Body of pancreas (tissue), 4 donors: ENCODE measurements around the gene ADAMTSL2. TPM values are rescaled to one million over a fixed set of nuclear protein-coding genes. Genes with fewer than 3 reads are reported as not detected.

ENCODE experiments used
- ATAC-seq: fragments of 150-250 bp; one replicate; pipeline ENCODE4 v1.9.1; 2016
- DNase-seq, 4 donors: peaks; one replicate each; pipeline ENCODE4 v3.0.0-alpha.2; 2019
- H3K27ac ChIP-seq, 4 donors: fragments of 200-600 bp; sonication (generic); 1 replicate in 3 of 4; 2 replicates in 1 of 4; pipeline versions ENCODE4 v1.5.1 to v1.6.1; 2016 to 2019; ENCODE audit warnings: mild to moderate bottlenecking in 1 of 4, mixed read lengths in 1 of 4, moderate library complexity in 1 of 4
- H3K27me3 ChIP-seq, 2 donors: fragments of 200-600 bp; sonication (generic); one replicate each; pipeline ENCODE4 v1.6.0; 2016; ENCODE audit warnings: mild to moderate bottlenecking in 1 of 2
- H3K36me3 ChIP-seq, 2 donors: fragments of 200-600 bp; sonication (generic); replicated peaks in 1 of 2; 2 replicates each; pipeline ENCODE4 v1.5.1; 2016; ENCODE audit warnings: low read depth in 2 of 2; ENCODE audit not compliant: insufficient read depth in 1 of 2
- H3K4me1 ChIP-seq: fragments of 200-600 bp; sonication (generic); one replicate; pipeline ENCODE4 v1.6.0; 2016
- H3K4me3 ChIP-seq, 2 donors: fragments of 200-600 bp; sonication (generic); 1 replicate in 1 of 2; 2 replicates in 1 of 2; pipeline ENCODE4 v1.5.1; 2016 to 2019
- H3K9me3 ChIP-seq, 3 donors: fragments of 200-600 bp; sonication (generic); 1 replicate in 2 of 3; 2 replicates in 1 of 3; pipeline ENCODE4 v1.5.1; 2016
- CTCF ChIP-seq, 7 experiments: fragments of 450-650 bp in 4 of 7; fragments of 200-600 bp in 3 of 7; sonication (generic) in 3 of 7; IDR thresholded peaks; one replicate each; pipeline ENCODE4 v1.5.1; 2016 to 2019; ENCODE audit warnings: antibody characterized with exemption in 7 of 7
- POLR2A ChIP-seq, 3 donors: fragments of 450-650 bp; IDR thresholded peaks; one replicate each; pipeline ENCODE4 v1.6.1; 2016; ENCODE audit warnings: antibody characterized with exemption in 3 of 3, mild to moderate bottlenecking in 2 of 3
- WGBS, 2 donors: methylation state at CpG; one replicate each; pipeline ENCODE4 v1.1.5; 2017; 5-methylcytosine and 5-hydroxymethylcytosine counted together
- intact Hi-C: fragments of 100-400 bp; cut with DNase I; formaldehyde crosslinking; loops from one replicate; pipeline ENCODE4 v1.15.1; 2023
- total RNA-seq, 2 donors: library from RNA; depleted of rRNA; stranded (reverse); fragments of >200 nt; gene quantifications; one replicate each; pipeline ENCODE4 v1.1.0, GENCODE V29; 2016

The ADAMTSL2 gene
- total RNA-seq, 2 donors from 2014 or later, result 4.2 to 21.8 TPM

DNA sequence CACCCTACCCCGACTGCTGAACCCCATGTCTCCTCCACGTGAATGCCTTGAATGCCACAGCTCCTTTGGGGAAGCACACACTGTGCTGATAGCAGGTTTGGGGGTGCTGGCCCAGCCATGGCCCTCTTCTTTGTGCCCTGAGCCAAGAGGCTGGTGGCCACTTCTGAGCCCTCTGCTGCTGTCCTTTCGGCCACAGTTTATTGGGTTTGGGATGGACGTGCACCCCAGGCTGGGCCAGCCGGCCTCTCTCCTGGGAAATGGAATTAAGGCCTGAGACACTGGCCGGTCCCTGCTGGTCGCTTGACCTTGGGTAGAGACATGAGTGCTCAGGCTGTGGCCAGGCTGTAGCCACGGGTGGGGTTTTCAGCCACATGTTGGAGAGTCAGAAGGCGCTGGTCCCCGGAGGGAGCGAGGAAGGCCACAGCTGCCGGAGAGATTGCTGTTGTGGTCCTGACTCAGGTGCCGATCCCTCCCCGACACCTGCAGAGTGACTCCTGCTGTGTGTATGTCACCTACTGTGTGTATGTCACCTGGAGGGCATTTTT lies 48.1 kb downstream of the ADAMTSL2 start:
- Histone ChIP-seq H3K27me3 (peaks cover 0 to 12% of the 10 kb centered on the region in 2 donors), H3K9me3 (no peaks in the 10 kb centered on the region), H3K4me1 (no peaks in the 10 kb centered on the region), H3K36me3 (no peaks in the 10 kb centered on the region), H3K4me3 (no peak overlapping the region), H3K27ac (no peak overlapping the region)
- TF ChIP-seq POLR2A (IDR thresholded peaks at IDR 0.05) (no peak), CTCF (IDR thresholded peaks at IDR 0.05) (no peak)
- DNase-seq (no peak), ATAC-seq (no peak)
- WGBS, 2 donors, result 87% methylated on average over 7 to 14 of the region's 14 CpGs
- intact Hi-C loops, result no loop called here

GRCh38 chr9:133583111-133583510 lies 48.6 kb downstream of the ADAMTSL2 start:
- ATAC-seq (no peak), DNase-seq (no peak)
- 67% methylated on average over 3 of the region's 3 CpGs; no CpG with 5 or more reads in 1 of the 2 donors for WGBS, 2 donors
- TF ChIP-seq CTCF (IDR thresholded peaks at IDR 0.05), result no peak
- TF ChIP-seq POLR2A (IDR thresholded peaks at IDR 0.05), result no peak
- Histone ChIP-seq H3K27me3 (peaks cover 0 to 12% of the 10 kb centered on the region in 2 donors), H3K4me3 (no peak overlapping the region), H3K4me1 (no peaks in the 10 kb centered on the region), H3K27ac (no peak overlapping the region), H3K9me3 (no peaks in the 10 kb centered on the region), H3K36me3 (no peaks in the 10 kb centered on the region)
- intact Hi-C loops, result no loop called here

DNA sequence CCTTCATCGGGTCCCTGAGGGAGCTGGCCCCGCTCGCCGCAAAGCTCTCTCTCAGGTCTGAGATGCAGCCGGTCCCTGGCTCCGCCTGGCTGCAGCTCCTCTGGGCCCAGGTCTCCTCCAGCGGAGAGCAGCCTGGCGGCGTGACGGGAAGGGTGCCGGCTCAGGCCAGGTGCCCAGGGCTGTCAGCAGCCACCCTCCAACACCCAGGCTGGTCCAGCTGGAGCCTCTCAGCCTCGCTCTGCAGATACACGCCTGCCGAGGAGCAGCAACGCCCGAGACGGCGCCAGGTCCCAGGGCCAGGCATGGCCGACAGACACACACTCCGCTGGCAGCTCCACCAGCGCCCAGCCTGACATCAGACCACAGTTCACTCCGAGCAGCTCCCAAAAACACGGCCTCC lies 49.1 kb downstream of the ADAMTSL2 start:
- no peak for DNase-seq
- no peak overlapping the region for H3K27ac ChIP-seq
- H3K27me3 ChIP-seq, result peaks cover 0 to 12% of the 10 kb centered on the region in 2 donors
- H3K4me1 ChIP-seq, result no peaks in the 10 kb centered on the region
- no peak overlapping the region for H3K4me3 ChIP-seq
- no peak for ATAC-seq
- intact Hi-C loops, result no loop called here
- WGBS, 2 donors, result 69 to 74% methylated on average over 18 to 23 of the region's 23 CpGs
- H3K36me3 ChIP-seq, result no peaks in the 10 kb centered on the region
- TF ChIP-seq CTCF (IDR thresholded peaks at IDR 0.05), result no peak
- TF ChIP-seq POLR2A (IDR thresholded peaks at IDR 0.05), result no peak
- no peaks in the 10 kb centered on the region for H3K9me3 ChIP-seq

GRCh38 chr9:133584167-133584558 lies 49.7 kb downstream of the ADAMTSL2 start:
- H3K9me3 ChIP-seq, result no peaks in the 10 kb centered on the region
- TF ChIP-seq POLR2A (IDR thresholded peaks at IDR 0.05) (no peak), CTCF (IDR thresholded peaks at IDR 0.05) (no peak)
- intact Hi-C loops, result no loop called here
- DNase-seq, result no peak
- no peak for ATAC-seq
- no peak overlapping the region for H3K27ac ChIP-seq
- H3K27me3 ChIP-seq, result peaks cover 0 to 12% of the 10 kb centered on the region in 2 donors
- H3K4me1 ChIP-seq, result no peaks in the 10 kb centered on the region
- no peaks in the 10 kb centered on the region for H3K36me3 ChIP-seq
- H3K4me3 ChIP-seq, result no peak overlapping the region
- WGBS, 2 donors, result 35 to 38% methylated on average over 5 of the region's 5 CpGs
